Body of pancreas (tissue), 4 donors: ENCODE data around the gene COL26A1.

Experiments used
- CTCF ChIP-seq, 7 experiments: fragments of 450-650 bp in 4 of 7; fragments of 200-600 bp in 3 of 7; sonication (generic) in 3 of 7; IDR thresholded peaks; one replicate each; pipeline ENCODE4 v1.5.1; 2016 to 2019; ENCODE audit warnings: antibody characterized with exemption in 7 of 7
- POLR2A ChIP-seq, 3 donors: fragments of 450-650 bp; IDR thresholded peaks; one replicate each; pipeline ENCODE4 v1.6.1; 2016; ENCODE audit warnings: antibody characterized with exemption in 3 of 3, mild to moderate bottlenecking in 2 of 3

- TF ChIP-seq CTCF (IDR thresholded peaks at IDR 0.05) (no peak), POLR2A (IDR thresholded peaks at IDR 0.05) (no peak)
These were observed 30.6 kb upstream of the COL26A1 start for GRCh38 chr7:101332026-101332425.
